ENCODE data around the gene SYCE1L.
"Not testable (repeated sequence)": the region's sequence is repeated elsewhere in the genome, so short reads cannot be mapped to it uniquely, and the experiment has no call there.

SYCE1L gene

DNA sequence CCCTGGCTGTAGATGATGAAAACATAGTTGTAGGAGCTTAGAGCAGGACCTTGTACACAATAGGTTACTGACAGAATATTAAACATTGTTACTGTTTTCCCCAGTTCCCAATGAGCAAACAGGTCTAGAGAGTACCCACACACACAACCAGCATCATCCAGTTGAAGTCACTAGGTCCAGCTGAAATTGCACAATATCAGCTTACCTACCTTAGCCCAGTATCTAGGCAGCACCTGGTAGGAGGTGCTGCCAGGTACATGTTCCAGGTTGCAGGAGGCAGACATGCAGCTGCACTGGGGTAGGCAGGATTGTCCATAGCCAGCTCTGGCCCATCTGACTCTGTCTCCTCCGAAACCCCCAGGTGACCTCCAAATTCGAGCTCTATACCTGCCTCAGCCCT lies 1.5 kb upstream of the SYCE1L start:
- DNase-seq (ENCODE audit: low read depth in 2 of 2): no peak

DNA sequence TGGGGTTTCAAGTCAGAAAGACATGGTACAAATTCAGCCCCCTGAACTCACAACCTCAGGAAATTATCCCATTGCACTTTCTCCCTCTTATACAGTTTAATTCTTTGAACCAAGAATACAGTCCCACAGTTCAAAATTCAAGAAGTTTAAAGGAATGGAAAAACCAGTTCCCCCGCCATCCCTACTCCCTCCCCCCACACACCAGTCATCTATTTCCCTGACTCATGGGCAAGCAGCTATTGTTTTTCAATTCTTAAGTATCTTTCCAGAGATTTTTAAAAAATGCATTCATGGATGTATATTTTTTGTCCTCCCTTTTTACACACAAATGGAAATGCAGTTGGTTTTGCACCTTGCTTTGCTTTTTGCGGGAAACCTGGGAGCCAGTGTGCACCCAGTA lies 7.3 kb downstream of the SYCE1L start:
- no peak for DNase-seq (ENCODE audit: low read depth in 2 of 2)

DNA sequence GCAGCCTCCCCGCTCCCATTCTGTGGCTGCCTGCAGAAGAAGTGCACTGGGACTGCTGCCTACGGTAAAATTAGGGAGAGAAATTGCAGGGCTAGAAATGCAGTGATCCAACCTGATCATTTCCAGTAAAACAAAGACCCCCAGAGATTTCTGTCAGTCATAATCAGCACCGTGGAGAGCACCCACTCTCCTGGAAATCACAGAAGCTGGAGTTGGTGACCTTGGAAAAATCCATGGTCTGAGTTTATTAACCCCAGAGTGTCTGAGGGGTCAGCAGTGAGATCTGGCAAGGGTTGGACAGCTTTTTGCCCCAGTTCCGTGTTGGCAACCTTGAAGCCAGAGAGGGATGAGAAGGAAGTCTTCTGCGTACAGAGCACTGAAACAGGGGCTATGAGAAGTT lies 7.8 kb downstream of the SYCE1L start:
- no peak for DNase-seq (ENCODE audit: low read depth in 2 of 2)

DNA sequence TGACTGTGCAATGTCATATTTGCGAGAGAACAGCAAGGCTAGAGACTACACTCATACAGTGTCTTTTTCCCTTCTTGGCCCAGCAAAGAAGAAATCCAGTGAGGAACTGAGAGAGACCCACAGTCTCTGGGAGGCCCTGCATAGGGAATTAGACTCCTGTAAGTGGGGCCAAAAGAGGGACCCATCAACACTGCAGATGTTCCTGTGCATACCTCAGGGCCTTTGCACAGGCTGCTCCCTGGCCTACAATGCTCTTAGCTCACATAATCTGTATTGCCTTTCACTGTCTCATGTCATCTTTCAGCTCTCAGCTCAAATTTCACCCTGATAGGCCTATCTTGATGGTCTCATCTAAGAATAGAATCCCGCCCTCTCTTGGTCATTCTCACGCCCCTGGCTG lies 9.2 kb downstream of the SYCE1L start:
- DNase-seq (ENCODE audit: low read depth in 2 of 2): no peak

DNA sequence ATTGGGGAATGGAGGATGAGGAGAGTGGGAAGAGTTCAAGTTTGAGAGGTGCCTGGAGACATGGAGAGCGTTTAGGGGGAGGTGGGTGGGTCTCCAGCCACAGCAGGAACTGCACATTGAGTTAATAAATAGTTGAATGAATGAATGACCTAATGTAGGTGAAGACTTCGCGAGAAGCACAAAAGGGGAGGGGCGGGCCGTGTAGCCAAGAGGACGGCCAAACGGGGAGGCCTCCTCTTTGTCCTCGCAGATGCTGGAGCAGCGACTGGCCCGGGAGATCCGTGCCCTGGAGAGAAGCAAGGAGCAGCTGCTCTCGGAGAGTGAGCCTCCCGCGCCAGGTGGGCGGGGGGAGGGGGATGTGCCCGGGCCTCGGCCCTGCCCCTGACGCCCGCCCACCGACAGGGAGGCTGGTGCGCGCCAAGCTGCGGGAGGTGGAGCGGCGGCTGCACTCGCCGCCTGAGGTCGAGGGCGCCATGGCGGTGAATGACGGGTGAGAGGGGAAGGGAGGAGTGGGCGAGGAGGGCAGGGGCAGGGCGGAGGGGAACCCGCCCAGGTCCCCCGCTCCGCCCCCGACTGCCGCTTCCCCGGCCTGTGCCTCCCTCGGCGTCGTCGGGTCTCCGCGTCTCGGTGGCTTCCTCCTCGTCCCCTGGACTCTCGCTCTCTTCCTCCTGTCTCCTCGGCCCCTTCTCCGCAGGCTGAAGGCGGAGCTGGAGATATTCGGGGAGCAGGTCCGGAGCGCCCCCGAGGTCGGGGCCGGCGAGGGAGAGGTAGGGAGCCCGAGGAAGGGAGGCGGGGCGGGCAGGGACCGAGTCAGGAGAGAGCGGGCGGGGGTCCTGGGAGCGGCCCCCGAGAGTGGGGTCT lies 12.9 kb downstream of the SYCE1L start:
- no peak for DNase-seq (ENCODE audit: low read depth in 2 of 2)

DNA sequence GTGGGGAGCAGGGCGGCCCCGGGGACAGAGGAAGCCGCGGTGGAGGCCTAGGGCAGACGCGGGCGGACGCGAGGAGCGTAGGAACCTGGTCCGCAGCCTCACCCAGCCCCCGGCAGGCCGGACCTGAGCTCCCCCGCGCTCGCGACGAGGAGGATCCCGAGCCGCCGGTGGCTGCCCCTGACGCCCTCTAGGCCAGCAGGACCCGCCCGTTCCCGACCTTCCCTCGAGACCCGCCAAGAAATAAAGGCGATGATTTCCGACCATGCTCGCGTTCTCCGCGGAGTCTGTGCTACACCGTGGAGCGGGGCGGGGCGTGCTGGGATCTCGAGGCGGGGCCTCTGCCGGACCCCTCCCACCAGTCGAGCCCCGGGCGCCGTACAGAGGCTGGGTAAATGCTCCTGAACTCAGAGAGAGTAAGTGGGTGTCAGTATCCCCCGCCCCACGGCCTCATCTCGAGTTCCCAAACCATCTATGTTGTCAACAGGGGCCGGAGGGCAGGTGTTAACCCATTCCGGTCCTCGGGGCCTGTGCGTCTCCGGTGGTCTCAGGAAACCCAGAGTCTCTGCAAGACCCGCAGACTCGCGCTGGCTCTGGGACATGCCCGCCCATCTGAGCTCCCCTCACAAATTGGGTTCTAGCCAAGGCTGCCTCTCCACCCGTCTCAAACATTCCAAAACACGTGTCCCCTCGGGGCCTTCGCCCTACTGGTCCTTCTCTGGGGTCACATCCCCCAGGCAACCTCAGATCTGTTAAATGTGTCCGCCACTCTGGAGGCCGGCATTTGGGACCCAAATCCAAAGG lies 13.7 kb downstream of the SYCE1L start:
- no peak for DNase-seq (ENCODE audit: low read depth in 2 of 2)

DNA sequence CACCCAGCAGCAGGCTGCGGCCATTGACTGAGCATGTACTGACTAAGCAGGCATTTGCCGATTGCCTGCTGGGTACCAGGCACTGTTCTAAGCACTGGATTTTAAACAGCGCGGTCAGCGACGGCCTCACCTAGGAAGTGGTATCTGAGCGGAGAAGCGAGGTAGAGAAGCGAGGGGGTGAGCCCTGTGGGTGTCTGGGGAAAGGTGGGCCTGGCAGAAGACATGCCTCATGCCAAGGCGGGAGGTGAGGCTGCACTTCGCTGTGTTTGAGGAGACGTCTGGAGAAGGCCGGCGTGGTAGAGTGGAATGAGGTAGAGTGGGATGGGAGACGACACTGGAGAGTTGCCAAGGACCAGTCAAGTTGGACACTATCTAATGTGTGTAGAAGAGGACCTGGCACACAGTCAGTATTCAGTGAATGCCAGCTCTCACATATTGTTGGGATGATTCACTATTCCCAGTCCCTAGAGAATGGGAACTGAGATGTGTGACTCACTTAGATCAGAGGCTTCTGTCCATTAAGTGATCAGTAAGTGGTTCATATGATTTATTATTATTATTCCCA lies 14.4 kb downstream of the SYCE1L start:
- peak; percentile 78 to 83 for DNase-seq (ENCODE audit: low read depth in 2 of 2)

DNA sequence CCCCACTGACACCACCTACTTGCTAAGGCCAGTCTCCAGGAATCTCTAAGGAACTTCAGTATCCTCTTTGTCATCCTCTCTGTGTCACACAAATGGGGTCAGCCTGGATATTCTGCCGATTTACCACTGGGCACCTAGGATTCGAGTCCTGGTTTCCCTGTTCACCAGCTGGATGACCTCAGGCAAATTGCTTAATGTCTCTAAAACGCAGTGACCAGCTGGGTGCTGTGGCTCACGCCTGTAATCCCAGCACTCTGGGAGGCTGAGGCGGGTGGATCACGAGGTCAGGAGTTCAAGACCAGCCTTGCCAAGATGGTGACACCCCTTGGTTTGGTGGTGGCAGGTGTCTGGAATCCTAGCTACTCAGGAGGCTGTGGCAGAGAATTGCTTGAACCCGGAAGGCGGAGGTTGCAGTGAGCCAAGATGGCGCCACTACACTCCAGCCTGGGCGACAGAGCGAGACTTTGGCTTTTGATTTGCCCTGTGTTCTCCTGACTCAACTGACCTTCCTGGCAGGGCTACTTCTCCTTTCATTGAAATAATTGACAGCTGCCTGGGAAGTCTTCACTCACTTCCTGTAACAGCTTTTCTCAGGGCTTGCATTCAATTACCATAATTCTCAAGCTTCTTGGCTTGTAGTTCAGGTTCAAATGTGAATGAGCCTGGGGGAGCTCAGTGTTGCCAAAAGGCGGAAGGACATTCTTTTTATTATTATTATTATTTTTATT lies 15.4 kb downstream of the SYCE1L start:
- no peak for DNase-seq (ENCODE audit: low read depth in 2 of 2)

DNA sequence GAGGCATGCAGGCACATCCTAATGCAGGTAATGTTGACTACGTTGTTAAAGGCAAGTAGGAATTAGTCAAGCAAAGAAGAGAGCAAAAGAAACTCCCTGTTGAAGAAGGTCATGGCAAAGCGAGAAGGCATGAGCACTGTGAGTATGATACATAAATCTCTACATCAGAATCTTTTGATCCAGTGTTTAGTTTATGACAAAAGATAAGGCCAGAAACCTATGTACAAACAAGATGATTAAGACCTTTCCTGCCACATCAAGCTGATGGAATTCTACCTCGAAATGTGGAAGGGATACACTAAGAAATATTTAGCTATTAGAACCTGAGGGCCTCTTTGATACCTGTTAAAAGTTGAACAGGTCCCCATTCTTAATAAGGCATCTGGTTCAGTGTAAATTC lies 20.2 kb downstream of the SYCE1L start:
- DNase-seq (ENCODE audit: low read depth in 2 of 2): no peak

DNA sequence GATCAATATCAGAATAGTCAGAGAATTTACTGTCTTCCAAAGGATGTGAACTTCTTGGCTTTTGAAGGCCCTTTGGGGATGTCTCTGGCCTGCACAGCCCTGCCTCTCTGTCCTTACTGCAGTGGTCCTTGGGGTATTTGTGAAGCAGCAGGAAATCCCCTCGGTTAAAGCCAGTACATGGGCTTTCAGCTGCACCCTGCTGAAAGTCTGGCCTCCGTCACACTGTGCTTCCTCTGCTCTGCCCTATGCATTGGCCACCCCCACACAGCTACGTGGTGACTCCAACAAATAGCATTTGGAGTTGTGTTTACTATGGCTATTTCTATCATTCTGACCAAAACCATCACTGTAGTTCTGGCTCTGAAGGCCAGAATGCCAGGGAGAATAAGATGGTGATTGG lies 21.2 kb downstream of the SYCE1L start:
- no peak for DNase-seq (ENCODE audit: low read depth in 2 of 2)

DNA sequence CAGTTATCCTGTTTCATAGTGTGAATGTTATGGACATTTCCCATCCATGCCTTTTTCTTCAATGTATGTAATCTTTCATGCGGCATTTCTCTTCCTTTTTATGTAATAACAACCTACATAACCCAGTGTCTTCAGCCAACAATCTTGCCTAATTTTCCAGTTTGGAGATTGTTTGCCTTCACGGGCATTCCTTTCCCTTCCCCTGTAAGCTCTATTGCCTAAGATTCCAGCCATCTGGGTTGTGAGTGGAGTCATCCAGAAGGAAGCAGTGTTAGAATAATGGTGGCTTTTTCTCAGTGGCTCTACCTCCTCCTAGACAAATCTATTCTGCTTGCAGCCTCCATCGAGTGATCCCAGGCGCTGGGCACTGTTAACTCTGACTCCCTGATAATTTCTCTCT lies 22.3 kb downstream of the SYCE1L start:
- DNase-seq (ENCODE audit: low read depth in 2 of 2): no peak

DNA sequence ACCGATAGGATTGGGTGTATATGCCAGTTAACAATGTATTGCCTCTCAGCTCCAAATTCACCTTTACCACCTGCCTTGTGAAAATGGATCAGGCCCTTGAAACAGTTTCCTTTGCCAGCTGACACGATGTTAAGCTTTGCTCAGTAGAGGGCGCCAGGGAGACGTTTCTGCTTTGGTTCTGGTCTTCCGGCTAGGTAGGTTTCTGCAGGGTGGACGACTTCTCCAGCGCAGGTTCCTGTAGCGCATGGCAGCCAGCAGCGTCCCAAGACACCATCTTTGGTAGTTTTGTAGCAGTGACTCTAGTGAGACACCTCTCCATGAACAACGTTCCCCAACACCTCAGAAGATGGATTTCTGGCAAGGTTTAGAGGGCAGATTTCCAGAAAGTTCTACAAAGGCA lies 24.0 kb downstream of the SYCE1L start:
- DNase-seq (ENCODE audit: low read depth in 2 of 2): no peak

DNA sequence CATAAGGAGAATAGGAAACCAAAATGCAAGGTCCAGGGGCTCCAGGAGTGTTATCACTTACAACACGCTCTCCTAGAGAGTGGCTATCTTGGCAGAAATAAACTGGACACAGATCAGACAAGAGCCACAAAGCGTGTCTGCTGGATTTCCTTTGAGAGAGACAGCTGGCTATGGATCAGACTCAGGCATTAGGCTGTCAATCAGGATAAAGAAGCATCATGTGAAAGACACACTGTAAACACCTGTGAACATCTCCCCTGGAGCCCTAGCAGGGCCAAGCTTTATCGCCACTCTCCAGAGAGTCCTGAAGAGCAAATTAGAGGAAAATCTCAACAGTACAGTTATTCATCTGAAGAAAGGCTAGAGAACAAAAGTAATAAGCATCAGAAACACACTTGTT lies 26.0 kb downstream of the SYCE1L start:
- no peak for DNase-seq (ENCODE audit: low read depth in 2 of 2)

DNA sequence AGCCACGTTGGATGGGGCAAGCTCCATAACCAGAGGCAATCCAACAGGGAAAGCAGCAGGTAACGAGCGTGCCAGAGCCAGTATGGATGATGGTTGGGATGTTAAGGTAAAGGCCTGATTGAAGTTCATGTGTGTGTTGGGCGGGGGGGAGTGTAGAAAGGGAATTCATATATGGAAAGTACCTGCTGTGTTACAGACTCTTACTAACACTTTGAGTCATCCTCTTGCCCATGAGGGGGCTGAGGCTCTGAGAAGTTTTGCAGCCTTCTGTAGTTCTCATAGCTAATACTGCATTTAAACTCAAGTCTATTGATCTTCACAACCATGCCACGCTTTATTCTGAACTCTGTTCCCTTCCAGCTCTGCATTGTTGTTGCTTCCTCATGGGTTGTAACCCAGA lies 28.5 kb downstream of the SYCE1L start:
- DNase-seq (ENCODE audit: low read depth in 2 of 2): no peak

DNA sequence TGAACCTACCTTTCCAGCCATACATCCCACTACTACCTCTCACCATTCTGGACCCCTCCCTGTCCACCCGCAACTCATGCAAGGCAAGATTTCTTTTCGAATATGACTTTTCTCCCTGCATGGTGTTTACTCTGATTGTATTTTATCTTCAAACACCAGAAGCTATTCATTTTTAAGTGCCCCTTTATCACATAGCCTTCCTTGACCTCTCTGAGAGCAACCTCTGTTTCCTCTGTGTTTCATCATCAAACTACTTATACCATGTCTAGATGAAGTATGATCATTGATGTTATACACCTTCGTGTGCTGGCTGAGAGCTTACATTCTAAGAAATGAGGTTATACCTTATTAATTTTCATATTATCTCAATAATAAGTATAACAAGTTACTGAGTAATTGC lies 31.8 kb downstream of the SYCE1L start:
- no peak for DNase-seq (ENCODE audit: low read depth in 2 of 2)

DNA sequence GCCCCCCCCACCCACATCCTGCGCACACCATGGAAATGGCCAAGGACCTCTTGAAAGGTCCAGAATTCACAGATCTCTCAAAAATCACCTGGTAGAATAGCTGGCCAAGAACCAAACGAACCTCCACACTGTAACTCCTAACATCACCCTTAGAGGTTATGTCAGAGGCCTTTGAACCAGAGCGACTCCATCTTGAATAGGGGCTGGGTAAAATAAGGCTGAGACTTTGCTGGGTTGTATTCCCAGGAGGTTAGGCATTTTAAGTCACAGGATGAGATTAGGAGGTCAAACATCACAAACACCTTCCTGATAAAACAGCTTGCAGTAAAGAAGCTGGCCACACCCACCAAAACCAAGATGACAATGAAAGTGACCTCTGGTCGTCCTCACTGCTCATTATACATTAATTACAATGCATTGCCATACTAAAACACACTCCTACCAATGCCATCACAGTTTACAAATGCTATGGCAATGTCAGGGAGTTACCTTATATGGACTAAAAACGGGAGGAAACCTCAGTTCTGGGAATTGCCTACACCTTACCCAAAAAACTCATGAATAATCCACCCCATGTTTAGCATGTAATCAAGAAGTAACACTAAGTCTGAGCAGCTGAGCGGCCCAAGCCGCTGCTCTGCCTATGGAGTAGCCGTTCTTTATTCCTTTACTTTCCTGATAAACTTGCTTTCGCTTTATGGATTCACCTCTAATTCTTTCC lies 34.8 kb downstream of the SYCE1L start:
- DNase-seq (ENCODE audit: low read depth in 2 of 2): no peak

DNA sequence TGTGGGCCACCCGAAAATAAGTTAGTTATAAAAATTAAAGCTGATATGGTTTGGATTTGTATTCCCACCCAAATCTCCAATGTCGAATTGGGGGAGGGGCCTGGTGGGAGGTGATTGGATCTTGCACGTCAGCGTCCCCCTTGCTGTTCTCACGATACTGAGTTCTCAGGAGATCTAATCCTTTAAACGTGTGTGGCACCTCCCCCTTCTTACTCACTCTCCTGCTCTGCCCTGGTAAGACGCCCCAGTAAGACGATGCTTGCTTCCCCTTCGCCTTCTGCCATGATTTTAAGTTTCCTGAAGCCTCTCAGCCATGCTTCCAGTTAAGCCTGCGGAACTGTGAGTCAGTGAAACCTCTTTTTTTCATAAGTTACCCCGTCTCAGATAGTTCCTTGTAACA lies 35.4 kb downstream of the SYCE1L start:
- DNase-seq (ENCODE audit: low read depth in 2 of 2): no peak

DNA sequence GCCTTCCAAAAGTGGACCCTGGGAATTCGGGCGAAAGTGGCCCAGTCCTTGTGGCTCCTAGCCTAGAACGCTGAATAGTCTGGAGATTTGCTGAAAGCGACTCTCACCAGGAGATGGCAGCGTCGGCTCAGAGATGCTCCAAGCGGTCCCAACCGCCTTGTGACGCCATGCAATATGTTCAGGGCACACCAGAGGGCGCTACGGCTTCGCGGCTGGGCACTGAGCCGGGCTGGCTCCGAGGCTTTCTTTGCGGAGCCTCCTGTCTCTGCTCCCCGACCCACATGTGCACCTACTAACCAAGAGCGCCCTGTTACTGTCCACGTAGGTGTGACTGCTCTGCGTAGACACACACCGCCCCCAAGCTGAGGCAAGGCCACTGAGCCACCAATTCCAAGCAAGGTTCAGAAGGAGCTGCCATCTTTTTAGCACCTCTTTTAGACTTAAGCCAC lies 36.9 kb downstream of the SYCE1L start:
- peak; percentile 48 to 59 for DNase-seq (ENCODE audit: low read depth in 2 of 2)

DNA sequence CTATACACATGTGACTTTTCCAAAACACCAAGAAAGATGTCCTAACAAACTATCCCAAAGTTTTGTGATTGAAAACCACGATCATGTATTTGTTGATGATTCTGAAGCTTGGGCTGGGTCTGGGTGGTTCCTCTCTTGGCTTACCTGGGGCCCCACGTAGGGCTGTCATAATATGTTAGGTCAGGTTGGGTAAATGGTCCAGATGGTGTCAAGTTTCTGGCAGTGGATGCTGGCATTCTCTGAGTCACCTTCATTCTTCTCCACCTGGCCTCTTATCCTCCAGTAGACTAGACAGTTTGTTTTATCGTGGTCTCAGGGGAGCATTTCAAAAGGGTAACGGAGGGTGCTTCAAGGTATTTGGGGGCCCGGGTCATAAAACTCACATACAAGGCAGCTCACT lies 39.4 kb downstream of the SYCE1L start:
- DNase-seq (ENCODE audit: low read depth in 2 of 2): no peak

DNA sequence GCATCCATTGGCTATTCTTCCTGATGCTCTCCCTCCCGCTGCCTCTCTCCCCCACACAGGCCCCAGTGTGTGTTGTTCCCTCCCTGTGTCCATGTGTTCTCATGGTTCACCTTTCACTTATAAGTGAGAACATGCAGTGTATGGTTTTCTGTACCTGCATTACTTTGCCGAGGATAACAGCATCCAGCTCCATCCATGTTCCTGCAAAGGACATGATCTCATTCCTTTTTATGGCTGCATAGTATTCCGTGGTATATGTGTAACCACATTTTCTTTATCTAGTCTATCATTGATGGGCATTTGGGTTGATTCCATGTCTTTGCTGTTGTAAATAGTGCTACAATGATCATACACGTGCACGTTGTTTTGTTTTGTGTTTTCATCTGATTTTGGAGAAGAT lies 43.3 kb downstream of the SYCE1L start:
- DNase-seq (ENCODE audit: low read depth in 2 of 2): not testable (repeated sequence)

DNA sequence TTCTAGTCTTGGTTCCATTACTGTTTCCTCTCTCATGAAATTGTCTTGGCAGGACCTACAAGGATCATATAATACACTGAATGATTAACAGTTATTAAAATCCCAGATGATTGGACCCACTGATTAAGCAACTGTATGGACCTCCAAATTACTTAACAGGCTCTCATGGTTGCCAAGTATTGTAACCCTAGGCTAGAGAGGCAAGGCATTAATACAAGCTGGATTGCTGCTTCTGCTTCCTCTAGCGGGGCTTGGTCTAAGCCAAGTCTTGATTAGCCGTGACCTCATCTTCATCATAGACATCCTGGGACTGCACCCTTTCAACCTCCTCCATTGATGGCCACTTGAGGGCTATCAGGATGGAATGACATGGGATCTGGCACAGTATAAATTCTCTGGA lies 46.9 kb downstream of the SYCE1L start:
- no peak for DNase-seq (ENCODE audit: low read depth in 2 of 2)

Data from fibroblast of skin of left quadriceps (primary cell).